ENCODE data around the gene MSH3.

GRCh38 chr5:80705216-80705769, 50.8 kb downstream of the MSH3 start:
- TF ChIP-seq CREB1 (IDR thresholded peaks at IDR 0.05; ENCODE audit: low read depth) (no peak), EP300 (IDR thresholded peaks at IDR 0.05; ENCODE audit: borderline replicate concordance) (no peak), REST (IDR thresholded peaks at IDR 0.05; ENCODE audit: low read depth) (no peak), YY1 (IDR thresholded peaks at IDR 0.05; ENCODE audit: low read depth) (no peak), TEAD4 (IDR thresholded peaks at IDR 0.05) (no peak), TAF1 (IDR thresholded peaks at IDR 0.05; ENCODE audit: low read depth) (no peak)
